OCI-LY7 (cell line): ENCODE results near the gene PYDC1.

Experiments
- EZH2phosphoT487 ChIP-seq: fragments of 200-600 bp; sonication (generic); IDR thresholded peaks from 2 replicates; pipeline ENCODE4 v1.6.1; 2018; ENCODE audit warnings: low read depth, borderline replicate concordance, mild to moderate bottlenecking, mixed run types, antibody characterized with exemption, low read length, moderate library complexity, mixed read lengths
- TF ChIP-seq, protein P1 (sequence below): fragments of 200-600 bp; sonication (generic); conservative IDR thresholded peaks from 2 replicates; pipeline ENCODE4 v1.5.1; 2014; ENCODE audit warnings: mild to moderate bottlenecking, antibody characterized with exemption, low read length, moderate library complexity, mixed read lengths

DNA sequence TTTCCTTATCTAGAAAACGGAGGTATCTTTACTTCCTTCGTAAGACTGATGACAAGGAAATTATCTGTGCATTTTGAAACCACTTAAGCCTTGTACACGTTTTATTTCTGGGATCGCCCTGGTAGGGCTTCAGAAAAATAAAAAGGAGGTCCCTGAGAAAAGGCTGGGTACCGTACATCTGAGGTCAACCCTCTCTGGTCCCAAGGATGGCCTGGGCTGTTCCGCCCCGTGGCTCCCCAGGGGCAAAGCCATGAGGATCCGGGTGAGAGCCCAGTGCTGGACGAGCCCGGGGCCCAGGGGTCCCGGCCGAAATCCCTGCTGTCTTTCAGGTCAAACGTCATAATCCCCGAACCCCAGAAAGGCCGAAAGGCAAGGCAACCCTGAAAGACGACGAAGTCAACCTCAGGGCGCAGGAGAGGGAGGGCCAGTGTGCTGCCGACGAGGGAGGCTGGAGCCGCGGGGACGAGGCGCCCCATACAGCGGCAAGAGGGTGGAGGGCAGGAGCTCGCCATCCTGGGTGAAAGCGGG, 37.7 kb downstream of the PYDC1 start:
- TF ChIP-seq, protein P1, sequence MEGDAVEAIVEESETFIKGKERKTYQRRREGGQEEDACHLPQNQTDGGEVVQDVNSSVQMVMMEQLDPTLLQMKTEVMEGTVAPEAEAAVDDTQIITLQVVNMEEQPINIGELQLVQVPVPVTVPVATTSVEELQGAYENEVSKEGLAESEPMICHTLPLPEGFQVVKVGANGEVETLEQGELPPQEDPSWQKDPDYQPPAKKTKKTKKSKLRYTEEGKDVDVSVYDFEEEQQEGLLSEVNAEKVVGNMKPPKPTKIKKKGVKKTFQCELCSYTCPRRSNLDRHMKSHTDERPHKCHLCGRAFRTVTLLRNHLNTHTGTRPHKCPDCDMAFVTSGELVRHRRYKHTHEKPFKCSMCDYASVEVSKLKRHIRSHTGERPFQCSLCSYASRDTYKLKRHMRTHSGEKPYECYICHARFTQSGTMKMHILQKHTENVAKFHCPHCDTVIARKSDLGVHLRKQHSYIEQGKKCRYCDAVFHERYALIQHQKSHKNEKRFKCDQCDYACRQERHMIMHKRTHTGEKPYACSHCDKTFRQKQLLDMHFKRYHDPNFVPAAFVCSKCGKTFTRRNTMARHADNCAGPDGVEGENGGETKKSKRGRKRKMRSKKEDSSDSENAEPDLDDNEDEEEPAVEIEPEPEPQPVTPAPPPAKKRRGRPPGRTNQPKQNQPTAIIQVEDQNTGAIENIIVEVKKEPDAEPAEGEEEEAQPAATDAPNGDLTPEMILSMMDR = no peak
- no peak for TF ChIP-seq EZH2phosphoT487
